ENCODE data around the gene C5orf47.
A peak's percentile ranks its signal among the peaks of the same experiment; 100 is the strongest.

Gene C5orf47

GRCh38 chr5:173971681-173972345 is 17.2 kb upstream of the C5orf47 start:
- TF ChIP-seq CTCF (conservative IDR thresholded peaks at IDR 0.05) = no peak
- no peak overlapping the region for H3K27ac ChIP-seq

- TF ChIP-seq CTCF (conservative IDR thresholded peaks at IDR 0.05) = no peak
- H3K27ac ChIP-seq = peak overlapping the region; percentile 71
These were observed 16.4 kb upstream of the C5orf47 start for GRCh38 chr5:173972607-173972924.

GRCh38 chr5:173972925-173973615 is 15.9 kb upstream of the C5orf47 start:
- H3K27ac ChIP-seq = peak overlapping the region; percentile 71
- TF ChIP-seq CTCF (conservative IDR thresholded peaks at IDR 0.05) = peak; percentile 98

GRCh38 chr5:173973616-173973969 is 15.4 kb upstream of the C5orf47 start:
- H3K27ac ChIP-seq = peak overlapping the region; percentile 71
- TF ChIP-seq CTCF (conservative IDR thresholded peaks at IDR 0.05) = no peak

- H3K27ac ChIP-seq = no peak overlapping the region
- TF ChIP-seq CTCF (conservative IDR thresholded peaks at IDR 0.05) = no peak
These were observed 14.2 kb upstream of the C5orf47 start for GRCh38 chr5:173974688-173975239.

- TF ChIP-seq CTCF (conservative IDR thresholded peaks at IDR 0.05) = no peak
- H3K27ac ChIP-seq = no peak overlapping the region
These were observed 7.7 kb upstream of the C5orf47 start for GRCh38 chr5:173981185-173981761.

- TF ChIP-seq CTCF (conservative IDR thresholded peaks at IDR 0.05) = peak; percentile 95
- no peak overlapping the region for H3K27ac ChIP-seq
These were observed 4.8 kb upstream of the C5orf47 start for GRCh38 chr5:173984218-173984617.

Data from VCaP (cell line).